RKO (cell line): Measurements from ENCODE around the gene MATCAP1.
A peak's percentile ranks its signal among the peaks of the same experiment; 100 is the strongest.

Source experiments
- DNase-seq: peaks from one replicate; pipeline ENCODE4 v3.0.0-alpha.2; 2016; ENCODE audit warnings: low spot score

Gene MATCAP1

DNA sequence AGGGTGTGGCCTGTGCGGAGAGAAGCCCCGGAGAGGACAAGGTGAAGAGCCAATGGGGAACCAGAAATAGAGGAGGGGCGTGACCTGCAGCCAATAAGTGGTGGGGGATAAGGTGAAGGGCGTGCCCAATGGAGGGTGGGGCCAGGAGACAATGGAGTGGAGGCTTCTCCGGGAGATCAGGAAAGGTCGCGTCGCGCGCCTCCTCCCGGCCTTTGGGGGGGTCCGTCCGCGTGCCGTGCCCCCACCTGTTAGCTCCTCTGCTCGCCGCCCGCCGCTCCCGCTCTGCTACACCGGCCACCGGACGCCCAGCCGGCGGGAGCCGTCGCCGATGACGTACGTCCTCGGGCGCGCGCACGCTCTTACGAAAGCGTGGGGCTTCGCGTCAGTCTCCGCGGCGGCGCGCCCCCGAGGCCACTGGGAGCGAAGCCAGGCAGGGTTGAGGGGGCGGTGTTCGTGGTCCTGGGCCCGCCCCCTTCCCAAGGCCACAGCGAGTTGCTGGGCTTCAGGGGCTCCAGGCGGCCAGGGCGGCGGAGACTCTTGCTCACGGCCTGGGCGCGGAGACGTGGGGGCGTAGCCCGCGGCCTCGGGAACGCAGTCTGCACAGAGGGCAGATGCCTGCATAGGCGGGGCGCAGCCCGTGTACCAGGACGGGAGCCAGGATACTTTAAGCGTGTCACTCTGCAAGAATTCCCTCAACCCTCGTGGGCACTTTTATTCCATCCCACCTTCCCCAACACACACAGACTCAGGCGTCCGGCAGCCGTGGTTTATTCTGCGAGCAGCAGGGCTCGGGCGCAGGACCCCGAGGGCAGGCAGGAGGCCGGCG, at the start of gene MATCAP1:
Gene MATCAP1 (minus strand): TSS at position 337 of the 826 bp plus-strand sequence. CDS start 3,353 bp downstream, outside the sequence.
- peak; percentile 99 for DNase-seq

DNA sequence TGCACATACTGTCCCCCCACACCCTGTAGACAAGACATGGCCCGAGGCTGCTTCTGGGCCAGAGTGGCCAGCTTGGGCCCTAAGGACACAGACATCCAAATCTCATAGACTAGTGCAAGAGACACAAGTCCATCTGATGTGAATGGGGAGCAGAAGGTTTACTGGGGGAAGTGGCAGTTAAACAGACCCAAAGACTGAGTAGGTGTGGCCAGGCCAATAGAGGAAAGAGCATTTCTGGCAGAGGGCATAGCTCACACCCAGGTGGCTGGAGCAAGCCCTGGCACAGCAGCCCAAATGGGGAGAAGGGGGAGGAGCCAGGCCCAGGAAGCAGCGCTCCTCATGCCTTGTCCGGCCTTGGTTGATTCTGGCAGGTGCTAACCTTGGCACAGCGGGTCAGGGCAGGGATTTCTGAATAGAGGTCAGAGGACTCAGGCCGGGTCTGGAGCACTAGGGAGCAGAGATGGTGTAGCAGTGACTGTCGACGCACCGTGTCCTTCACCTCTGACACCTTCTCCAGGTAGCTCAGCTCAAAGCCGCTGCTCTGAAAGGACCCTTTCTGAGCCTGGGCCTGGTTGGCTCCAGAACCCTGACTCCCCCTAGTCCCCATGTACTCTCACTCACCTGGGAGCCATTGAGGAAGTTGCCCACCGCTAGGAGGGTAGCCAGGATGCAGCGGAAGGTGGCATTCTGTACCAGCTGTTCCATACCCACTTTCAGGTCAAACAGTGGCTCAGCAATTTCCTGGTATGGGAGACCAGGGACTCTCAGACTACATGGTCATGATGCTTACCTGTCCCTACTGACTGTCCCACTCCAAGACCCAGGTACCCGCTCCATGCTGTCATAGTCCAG, 47.3 kb upstream of the MATCAP1 start:
- no peak for DNase-seq

DNA sequence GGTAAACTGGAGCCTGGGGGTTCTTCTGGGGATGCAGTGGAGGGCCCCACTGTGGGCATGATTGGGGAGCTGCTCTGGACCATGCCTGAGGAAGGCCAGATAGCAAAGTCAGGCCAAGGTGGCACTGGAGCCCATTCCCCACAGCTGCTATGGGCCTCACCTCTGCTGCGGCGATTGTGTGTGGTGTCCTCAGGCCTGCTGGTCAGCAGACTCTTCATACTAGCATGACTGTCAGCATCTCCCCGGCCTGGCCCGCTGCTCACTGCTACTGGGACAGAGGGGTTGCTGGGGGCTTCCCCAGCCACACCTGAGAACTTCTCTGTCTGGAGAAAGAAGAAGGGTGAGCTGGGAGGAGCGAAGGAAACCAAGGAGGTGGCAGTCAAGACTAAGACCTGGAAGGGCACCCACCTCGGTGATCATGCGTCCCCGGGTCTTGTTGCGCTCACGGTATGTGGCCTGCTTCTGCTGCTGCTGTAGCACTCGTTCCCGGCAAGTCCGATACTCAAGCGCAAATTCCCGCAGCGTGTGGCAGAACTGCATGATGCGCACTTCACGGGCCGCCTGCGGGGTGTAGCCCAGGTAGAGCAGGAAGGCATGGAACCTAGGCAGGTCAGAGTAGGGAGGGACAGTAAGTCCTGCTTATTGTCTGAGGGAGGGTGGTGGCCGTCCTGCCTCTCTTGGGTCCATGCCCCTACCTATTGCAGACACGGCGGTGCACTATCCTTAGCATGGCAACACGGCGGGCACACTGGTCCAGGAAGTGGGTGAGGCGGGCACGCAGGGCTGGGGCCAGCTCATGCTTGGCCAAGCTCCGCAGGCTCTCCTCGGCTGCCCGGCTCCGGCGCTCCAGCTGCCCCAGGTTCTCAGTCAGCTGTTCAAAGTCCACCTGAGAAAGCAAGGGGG, 46.4 kb upstream of the MATCAP1 start:
- DNase-seq, result no peak

DNA sequence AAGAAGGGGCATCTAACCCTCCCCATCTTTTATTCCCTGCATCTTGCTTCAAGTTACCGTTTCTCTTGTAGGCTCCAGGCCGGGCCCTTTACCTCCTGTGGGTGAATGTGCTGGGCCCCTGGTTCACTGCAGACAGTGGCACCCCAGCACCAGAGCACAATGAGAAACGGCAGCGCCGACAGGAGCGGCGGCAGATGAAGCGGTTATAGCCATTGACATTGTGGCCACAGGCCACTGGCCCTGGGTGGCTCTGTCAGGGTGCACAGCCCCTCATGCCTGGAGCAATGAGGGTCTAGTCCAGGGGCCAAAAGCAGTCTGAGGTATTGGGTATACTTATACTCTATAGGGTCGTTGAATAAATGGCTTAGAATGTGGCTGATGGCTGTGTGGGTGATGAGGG, 45.1 kb upstream of the MATCAP1 start:
- DNase-seq, result no peak

DNA sequence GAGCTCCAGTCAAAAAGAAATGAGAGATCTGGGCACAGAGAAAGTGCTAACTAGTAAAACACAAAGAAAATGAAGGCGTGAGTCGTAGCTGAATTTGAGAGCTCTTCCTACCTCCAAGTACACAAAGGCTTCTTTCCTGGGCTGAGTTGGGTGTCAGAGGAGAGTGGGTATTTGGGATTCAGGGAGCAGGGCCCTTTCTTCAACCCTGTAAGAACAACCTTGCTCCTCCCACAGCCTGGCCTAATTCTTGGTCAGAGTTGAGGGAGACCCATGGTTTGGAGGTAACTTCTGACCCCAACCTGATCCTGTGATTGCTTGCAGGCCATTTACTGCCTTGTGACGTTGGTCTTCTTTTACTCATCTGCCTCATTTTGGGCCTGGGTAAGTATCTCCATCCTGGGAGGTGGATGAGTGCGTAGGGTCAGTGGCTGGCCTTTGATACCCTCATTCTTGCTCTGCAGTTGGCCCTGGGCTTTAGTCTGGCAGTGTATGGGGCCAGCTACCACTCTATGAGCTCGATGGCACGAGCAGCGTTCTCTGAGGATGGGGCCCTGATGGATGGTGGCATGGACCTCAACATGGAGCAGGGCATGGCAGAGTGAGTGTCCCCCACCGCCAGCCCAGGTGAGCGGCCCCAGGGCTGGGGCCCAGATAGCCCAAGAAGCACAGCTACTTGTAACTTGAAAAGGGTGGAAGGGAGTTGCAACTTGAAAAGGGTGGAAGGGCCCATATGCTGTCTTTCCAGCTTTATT, 44.4 kb upstream of the MATCAP1 start:
- DNase-seq, result no peak

DNA sequence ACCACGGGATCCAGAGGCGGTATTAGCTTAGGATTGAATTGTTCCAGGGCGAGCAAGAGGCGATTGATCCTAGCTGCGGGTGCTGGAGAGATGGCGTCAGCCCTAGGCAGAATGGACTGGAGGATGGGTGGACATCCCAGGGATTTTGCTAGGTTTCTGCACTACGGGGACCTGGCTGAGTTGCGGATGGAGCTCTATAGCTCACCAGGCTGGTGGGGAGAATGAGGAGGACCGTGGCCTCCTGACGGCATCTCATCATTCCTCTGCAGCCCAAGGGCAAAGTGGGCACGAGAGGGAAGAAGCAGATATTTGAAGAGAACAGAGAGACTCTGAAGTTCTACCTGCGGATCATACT, 43.8 kb upstream of the MATCAP1 start:
- DNase-seq, result no peak

DNA sequence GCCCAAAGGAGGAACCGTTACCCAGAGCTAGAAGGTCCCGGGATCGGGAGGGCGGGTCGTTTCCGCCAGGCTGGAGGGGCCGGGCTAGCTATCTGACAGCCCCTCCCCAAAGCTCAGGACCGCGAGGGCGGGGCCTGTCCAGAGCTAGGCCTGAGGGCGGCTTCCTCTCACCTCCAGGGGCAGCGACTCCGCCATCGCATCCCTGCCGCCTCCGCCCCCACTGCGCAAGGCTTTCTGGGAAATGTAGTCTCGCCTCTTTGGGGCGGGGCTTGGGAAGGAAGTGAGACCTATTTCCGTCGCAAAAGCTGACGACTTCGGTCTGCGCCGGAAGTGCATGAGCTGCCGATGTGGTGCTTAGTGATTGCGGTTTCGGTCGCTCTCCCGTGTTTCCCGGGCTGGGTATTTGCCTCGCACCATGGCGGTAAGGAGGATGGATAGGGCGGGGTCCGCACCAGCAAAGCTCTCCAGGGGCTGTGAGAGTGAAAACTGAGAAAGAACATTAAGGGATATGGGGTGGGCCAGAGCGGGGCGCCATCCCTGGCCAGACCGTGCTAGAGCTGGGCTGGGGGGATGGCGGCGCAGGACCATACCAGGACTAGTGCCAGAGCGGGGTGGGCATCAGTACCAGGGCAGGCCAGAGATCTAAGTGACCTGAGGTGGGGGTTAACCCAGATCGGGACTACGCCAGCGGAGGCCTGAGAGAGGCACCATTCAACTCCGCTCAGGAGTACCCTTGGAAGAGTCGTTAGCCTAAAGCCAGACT, 43.2 kb upstream of the MATCAP1 start, which contains the start of gene TMEM208:
Gene TMEM208 (plus strand): TSS at position 327 of the 763 bp plus-strand sequence. CDS start 89 bp downstream, at position 416.
- peak; percentile 97 for DNase-seq

DNA sequence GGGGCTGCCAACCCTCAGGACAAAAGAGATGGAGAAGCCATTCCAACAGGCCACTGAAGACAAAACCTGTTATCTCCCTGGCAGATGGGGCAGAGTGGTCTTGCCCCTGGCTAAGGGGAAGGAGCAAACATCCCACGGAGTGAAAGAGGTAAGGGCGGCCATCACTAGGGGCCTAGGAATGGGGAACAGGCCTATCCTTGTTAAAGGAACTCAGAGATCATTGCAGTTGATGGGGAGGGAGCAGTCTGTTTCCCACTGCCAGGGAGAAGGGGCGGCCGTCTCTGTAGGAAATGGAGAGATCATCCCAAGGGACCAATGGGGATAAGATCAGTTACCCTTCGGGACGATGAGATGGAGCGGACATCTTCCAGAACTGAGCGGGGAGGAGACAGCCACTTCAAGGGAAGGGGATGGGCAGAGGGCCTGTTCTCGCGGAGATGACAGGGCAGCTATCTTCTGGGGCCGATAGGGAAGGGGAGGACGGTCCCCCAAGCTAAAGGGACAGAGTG, 42.6 kb upstream of the MATCAP1 start:
- DNase-seq, result no peak

DNA sequence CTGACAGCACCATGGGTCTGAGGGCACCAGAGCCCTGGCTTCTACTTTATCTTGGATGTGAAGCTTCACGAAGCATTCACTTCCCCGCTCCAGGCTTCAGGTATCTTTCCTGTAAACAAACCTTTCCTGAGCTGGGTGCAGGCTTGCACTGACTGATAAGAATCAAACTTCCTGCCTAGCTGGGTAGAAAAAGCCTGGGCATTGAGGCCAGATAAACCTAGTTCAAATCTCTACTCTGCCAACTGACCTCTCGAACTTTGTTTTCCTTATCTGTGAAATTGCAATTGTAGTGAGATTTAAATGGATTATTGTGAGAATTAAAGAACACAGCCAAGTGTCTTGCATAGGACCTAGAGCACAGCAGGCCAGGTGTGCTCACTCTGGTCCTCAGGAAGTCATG, 40.2 kb upstream of the MATCAP1 start:
- no peak for DNase-seq

DNA sequence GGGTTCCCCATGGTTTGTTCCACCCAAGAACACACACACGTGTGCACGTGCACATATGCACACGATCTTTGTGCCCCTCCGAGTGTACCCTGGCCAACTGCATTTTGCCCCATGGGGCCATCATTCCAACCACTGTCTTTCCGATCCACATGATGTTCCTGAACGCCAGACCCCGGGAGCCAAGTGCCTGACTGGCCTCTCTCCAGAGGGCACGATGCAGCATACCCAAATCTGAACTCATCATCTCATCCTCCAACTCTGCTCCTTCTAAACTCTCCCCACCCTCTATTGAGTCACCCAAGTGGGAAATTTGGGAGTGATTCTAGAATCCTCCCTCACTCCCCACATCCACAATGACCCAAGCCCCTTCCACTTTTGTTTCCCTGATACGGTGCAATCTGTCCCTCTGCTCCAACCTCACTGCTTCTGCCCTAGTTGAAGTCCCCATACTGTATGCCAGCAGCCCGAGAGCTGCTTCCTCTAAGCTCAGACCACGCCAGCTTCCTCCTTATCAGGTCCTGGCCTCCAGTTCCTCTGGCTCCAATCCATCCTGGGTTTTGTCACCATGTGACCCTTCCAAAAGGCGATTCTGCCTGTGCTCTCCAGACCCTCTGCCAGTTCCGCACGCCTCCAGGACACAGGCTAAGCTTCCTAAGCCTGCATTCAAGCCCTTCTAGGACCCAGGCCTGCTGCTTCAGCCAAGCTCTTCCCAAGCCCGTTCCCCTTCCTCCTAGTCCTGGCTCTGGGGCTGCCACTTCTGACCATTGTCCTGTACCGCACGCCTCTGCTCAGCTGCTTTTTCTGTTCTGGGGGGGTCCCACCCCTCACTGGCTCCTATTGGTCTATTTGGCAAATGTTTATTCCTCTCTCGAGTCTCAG, 33.1 kb upstream of the MATCAP1 start:
- no peak for DNase-seq

DNA sequence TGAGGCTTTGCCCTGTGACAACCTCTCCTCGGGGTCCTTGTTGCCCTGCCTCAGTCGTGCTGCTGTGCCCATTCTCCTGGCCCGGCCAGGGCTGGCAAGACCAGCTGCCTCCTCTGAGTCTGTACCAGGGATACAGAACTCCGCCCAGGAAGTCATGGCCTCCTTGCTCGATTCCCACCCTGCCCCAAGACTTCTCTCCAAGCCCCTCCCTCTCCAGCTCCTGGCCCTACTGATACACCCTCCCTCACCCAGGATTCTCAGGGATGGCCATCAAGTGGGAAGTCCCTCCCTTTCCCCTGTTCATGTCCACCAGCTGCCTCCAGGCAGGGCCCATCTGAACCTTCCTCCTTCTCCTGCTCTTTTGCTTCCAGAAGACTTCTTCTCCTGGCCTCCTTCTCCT, 31.9 kb upstream of the MATCAP1 start:
- DNase-seq, result no peak

DNA sequence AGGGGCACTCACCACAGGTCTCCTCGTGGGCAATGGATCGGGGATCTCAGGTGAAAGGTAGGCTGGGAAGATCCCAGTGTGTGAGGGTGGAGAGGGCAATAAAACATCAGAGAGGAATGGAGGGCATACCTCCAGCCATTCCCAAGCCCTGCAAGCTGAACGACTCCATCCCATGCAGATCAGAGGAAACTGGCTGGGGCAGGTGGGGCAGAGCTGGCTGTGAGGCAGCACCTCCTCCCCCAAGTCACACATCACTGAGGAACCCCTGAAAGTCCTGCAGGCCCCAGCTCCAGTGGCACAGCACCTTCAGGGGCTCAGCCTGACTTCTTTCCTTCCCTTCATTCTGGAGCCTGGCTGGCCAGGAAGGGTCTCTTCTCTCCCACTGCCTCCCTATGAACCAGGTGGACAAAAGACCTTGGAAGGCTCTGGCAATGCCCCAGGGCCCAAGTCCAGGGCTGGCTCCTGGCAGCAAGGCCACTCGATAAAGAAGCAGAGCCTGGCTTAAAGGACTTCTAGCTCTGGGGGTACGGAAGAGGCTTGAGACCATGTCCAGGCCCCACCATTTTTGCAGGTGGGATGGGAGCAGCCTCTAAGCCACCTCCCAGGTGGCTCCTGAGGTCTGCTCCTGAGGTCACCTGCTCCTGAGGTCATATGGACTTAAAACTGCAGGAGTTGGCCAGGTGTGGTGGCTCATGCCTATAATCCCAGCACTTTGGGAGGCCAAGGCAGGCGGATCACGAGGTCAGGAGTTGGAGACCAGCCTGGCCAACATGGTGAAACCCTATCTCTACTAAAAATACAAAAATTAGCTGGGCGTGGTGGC, 29.6 kb upstream of the MATCAP1 start:
- DNase-seq, result no peak

DNA sequence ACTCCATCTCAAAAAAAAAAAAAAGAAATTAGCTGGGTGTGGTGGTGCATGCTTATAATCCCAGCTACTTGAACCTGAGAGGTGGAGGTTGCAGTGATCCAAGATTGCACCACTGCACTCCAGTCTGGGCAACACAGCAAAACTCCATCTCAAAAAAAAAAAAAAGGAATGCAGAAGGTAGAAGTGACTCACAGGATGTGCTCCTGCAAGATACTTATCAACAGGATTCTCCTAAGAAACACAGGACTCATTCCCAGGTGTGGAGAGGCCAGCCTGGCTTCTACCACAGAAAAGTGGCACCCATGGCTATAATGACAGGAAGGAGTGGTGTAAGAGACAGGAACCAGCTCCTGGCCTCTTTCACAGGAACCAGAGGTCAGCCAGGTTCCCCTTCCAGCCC, 29.0 kb upstream of the MATCAP1 start:
- DNase-seq, result no peak

DNA sequence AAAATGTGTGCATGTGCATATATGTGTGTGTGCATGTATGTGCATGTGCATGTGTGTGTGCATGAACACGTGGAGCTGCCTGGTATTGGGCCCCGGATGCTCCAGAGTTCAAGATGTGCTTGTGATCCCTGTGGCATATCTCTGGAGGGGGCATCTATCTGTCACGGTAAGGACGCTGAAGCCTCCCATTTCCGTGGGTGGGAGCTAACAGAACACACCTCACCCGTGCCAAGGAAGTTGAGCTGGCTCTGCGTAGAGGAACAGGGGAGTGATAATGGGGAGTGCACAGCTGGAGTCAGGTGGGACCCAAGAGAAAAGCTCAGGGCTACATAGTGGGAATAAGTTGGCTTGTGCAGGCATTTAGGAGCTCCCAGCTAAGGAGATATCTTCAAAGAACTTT, 27.9 kb upstream of the MATCAP1 start:
- no peak for DNase-seq

DNA sequence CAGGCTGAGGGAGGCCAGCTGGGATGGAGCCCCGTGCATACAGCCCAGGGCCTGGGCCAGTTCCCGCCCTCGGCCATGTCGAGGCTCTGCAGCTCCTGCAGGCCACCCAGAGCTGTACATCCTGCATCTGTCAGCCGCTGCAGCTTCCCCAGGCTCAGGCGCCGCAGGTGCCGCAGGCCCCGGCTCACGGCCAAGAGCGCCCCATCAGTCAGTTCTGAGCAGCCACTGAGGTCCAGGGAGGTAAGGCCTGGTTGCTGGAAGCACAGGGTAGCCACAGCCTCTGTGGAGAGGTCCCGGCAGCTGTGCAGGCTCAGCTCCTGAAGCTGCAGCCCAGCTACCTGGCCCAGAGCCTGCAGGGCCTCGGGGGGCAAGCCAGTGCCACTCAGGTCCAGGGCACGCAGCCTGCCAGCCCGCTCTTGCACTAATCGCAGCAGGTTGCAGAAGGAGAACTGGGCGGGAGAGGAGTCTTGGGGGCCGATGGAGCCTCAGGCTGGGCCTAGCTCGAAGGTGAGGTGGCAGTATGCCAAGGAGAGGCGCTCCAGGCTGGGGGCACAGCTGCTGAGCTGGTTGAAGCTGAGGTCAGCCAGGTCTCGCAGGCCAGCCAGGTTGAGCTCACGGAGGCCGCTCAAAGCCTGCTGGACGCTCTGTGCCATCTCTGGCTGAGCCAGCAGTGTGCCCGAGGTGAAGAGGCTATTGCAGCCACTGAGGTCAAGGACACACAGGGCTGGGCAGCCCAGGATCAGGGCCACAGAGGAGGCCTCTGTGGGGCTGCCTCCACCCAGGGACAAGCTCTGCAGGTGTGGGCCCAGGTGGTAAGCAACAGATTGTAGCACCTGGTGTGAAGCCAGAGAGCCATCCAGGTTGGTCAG, 26.5 kb upstream of the MATCAP1 start:
- DNase-seq, result no peak

DNA sequence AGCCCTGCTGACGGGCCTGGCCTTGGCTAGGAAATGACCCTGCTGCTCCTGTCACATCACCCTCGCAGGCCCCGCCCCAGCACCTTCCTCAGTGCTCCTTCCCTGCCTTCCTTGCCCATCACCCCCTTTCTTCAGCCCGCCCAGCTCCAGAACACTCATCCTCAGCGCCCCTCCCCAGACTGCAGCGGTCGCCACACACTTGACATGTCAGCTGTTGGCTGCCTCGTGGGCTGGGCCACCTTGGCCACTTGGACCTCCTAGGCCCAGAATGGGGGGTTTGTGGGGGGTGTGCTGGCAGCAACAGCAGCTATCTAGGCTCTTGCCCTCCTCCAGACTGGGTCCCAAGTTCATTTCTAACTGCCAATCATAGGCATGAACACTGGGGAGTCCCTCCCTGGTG, 25.8 kb upstream of the MATCAP1 start:
- no peak for DNase-seq

DNA sequence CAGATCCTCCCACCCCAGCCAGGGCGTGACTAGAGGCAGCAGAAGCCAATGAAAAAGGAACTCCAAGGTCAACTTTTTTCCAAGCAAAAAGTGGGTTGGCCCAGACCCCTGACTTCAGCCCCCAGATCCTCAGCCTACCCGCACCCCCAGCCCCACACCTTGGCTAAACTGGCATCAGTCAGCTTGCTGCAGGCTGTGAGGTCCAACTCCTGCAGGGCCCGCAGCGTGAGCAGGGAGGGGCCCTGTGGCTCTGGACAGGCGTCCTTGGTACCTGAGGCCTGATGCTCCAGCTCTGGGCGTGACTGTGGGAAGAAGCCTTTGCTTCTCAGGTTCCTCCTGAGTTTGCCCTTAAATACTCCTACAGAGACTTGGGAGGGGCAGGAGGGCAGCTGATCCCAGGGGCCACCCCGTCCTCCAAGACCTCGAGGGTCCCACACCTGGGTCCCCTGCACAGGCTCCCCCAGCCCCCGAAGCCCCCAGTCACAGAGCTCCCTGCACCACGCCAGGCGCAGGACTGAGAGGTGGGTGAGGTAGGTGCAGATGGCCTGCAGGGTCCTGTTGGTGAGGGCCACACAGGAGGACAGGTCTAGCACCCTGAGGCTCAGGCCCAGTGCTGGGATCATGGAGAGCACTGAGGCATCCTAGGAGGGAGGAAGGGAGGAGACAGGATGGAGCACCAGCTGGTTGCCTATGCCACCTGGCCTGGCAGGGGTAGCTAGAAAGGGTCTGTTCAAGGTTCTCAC, 24.6 kb upstream of the MATCAP1 start:
- no peak for DNase-seq
